Mesenteric fat pad (tissue), 1 donor: ENCODE results near the gene SNRPA. TPM values are rescaled to one million over a fixed set of nuclear protein-coding genes. Genes with fewer than 3 reads are reported as not detected.
"Not testable (repeated sequence)": the region's sequence is repeated elsewhere in the genome, so short reads cannot be mapped to it uniquely, and the experiment has no call there.

Experiments used
- DNase-seq: peaks from one replicate; pipeline ENCODE4 v3.0.0-alpha.2; 2020; ENCODE audit warnings: low spot score
- total RNA-seq: library from RNA; stranded (reverse); fragmentation: NEBNext Ultra II Directional; extraction: Animal tissue kit (Norgen Biotek cat#: 25700); gene quantifications from one replicate; pipeline ENCODE4 v1.2.1, GENCODE V29; 2021
- donor health status: DM: yes; HTN: yes; CAD: no.

Gene SNRPA
- total RNA-seq, 1 donor from 2014 or later: 41.3 TPM

DNA sequence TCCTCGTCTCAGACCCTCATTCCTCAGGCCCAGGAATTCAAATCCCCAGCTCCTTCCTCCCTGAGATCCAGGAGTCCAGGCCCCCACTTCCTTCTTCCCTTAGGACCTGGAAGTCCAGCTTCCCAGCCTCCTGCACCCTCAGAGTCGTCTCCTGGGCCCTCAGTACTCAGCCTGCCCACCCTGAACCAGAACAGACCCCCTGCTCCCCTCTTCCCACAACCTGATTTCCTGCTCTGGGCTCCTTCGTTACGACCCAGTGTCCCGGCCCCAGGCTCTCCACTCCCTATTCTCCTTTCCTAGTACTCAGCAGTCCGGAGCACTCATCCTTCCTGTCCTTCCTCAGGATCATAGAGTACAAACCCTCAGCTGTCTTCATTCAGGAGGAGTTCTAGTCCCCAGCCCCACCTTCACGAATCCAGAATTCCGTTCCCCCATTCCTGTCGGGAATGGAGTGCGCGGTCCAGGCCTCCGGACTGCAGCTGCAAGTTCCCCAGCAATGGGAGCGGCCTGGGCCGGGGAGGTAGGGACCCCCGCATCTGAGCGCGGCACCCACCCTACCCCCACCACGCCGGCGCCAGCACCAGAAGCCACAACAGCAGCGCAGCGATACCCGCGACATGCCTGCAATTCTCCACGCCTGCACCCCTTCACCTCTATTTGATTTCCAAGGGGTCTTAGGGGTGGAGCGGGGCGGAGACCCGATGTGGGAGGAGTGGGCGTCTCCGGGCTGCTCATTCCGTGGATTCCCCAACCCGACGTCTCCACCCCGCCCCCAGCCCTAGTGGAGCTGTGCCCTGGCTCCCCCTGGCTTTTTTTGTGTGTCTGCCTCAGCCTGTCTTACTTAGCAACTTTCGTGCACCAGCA, 60.7 kb downstream of the SNRPA start:
- DNase-seq: no peak

DNA sequence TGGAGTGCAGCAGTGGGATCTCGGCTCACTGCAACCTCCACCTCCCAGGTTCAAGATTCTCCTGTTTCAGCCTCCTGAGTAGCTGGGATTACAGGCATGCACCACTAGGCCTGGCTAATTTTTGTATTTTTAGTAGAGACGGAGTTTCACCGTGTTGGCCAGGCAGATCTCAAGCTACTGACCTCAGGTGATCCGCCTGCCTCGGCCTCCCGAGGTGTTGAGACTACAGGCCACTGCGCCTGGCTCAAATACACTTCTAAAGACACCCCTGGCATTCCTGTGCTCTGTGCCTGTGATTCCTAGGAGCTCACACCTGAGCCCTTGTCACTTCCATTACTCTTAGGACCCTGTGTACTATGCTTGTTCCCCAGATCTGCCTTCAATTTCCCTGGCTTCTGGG, 61.6 kb downstream of the SNRPA start:
- DNase-seq: not testable (repeated sequence)

DNA sequence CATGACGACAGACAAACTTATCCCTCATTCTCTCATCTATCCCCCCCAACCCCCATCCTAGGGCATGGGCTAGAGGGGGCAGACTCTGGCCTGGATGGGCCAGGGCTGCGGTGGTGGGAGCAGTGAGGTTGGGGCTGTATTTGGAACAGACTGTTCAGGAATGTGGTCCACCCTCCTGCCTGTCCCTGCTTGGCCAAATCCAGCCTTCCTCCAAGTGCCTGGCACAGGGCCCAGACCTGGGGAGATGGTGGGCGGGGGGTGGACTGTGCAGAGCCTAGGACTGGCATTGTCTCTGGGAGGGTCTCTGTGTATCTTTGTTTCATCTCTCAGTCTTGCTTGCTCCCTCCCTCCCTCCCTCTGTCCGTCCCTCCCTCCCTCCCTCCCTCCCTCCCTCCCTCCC, 62.2 kb downstream of the SNRPA start:
- DNase-seq: no peak

Other genes with a start within 250 kb of the SNRPA start
- gene SHKBP1, start 174.3 kb upstream of the SNRPA start, total RNA-seq: 54.3 TPM
- gene LTBP4, start 149.8 kb upstream of the SNRPA start, total RNA-seq: 217 TPM
- gene NUMBL, start 60.6 kb upstream of the SNRPA start, total RNA-seq: 63.8 TPM
- 16.8 TPM for gene COQ8B, start 34.3 kb upstream of the SNRPA start, total RNA-seq
- gene ITPKC, start 34.1 kb upstream of the SNRPA start, total RNA-seq: 53.1 TPM
- gene ACTMAP, start 726 bp upstream of the SNRPA start, total RNA-seq: 5.6 TPM
- gene MIA, start 24.3 kb downstream of the SNRPA start, total RNA-seq: not detected
- 26.9 TPM for gene RAB4B, start 27.0 kb downstream of the SNRPA start, total RNA-seq
- gene EGLN2, start 48.0 kb downstream of the SNRPA start, total RNA-seq: 113 TPM
- 0.48 TPM for gene CYP2A6, start 99.2 kb downstream of the SNRPA start, total RNA-seq
- not detected for gene CYP2A7, start 131.0 kb downstream of the SNRPA start, total RNA-seq
- gene CYP2B6, start 240.1 kb downstream of the SNRPA start, total RNA-seq: not detected